GM18519 (cell line): ENCODE measurements around the gene P2RY6.
A peak's percentile ranks its signal among the peaks of the same experiment; 100 is the strongest.

ENCODE experiments used
- ATAC-seq: cut with Tn5 transposase; IDR thresholded peaks from one replicate; pipeline ENCODE4 v1.9.1; 2021; ENCODE audit warnings: mild to moderate bottlenecking, moderate library complexity; ENCODE audit not compliant: unreplicated experiment, low FRiP score

P2RY6 gene

DNA sequence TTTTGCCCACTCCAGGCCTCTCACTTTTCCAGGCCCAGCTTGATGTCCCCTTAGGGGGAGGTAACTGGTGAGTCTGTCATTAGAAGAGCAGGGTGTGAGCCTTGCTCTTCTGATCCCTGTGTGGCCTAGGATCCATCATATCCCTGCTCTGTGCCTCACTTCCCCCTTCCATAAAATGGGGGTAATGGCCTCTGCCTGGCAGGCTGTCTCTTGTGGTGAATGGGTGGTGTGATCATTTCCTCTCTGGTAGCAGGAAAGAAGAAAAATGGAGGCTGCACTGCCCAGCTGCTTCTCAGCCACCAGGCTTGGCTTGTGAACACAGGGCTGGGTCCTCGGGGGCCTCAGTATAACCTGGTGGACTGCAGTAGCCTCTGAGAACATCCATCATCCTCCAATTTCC is 41.5 kb downstream of the P2RY6 start:
- no peak for ATAC-seq

DNA sequence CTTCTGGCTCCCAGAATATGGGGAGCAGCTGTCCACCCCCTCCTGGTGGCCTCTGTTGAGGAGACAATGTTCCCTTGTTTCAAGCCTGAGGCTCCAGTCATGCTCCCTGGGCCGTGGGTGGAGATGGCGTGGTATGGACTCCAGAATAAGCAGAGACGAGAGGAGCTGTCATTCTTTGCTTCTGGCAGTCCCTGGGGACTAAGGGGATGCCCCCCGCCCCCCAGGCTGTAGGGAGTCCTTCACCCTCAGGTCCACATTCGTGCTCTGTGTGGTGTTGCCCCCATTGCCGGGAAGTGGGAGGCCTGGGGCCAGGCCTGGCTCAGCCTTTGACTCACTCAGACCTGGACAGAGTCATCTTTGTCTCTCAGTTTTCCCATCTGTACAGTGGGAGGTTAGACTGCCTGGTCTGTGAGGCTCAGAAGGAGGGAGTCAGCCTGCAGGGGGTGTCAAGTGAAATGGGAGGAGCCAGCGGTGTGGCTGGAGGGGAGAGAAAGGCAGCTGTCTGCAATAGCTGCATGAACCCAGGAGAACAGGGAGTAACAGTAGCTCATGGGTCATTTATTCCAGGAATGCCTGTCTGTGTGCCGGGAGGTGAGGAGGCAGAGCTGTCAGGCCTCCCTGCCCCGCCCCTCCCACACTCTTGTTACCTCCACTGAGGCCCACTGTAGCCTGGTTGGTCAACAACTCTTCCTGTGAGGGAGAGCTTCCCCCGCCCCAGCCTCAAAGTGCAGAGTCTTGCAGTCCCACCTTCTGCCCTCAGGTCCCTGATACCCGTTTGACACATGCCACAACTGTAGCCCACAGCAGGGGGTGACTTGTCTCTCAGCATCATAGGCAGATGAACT is 42.2 kb downstream of the P2RY6 start:
- no peak for ATAC-seq

DNA sequence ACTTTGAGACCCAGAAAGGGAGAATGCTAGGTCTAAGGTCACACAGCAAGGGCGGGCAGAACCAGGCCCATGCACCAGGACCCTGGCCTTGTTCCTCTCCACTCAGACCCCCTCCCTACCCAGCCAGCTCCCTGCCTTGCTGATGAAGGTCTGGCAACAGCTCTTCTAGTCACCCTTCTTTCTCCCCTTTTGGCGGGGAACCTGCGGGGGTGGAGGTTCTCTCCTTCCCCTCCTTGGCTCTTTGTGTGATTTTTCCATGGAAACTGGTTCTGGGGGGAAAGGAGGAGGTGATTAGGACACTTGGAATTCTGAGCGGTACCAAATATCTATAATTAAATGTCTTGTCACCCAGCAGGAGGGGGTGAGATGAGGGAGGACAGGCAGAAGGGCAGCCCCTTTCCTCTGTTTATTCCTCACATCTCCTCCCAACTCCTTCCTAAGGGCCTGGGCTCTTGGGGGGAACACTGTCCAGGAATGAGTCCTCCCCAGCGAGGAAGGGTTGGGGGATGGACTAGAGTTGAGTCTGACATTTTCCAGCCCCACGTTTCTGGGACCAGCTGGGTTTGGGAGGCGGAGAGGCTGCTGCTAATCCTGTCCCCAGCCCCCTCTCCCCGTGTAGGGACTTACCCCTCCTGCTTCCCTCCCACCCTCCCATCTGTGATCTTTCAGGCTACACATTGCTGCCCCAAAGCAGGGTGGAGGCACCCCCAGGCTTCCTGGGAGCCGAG is 43.3 kb downstream of the P2RY6 start:
- ATAC-seq, result no peak

DNA sequence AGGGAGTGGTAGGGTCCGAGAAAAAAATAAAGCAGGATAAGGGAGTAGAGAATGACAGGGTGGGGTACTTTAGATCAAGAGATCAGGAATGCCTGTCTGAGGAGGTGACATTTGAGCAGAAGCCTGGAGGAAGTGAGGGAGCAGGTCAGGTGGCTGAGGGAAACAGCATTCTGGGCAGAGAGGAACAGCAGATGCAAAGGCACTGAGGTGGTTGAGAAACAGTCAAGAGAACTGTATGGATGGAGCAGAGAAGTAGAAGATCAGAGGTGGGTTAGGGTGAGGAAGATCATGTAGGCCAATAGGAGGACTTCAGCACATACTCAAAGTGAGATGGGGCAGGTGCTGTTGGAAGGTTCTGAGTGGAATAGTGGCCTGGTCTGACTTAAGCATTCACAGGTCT is 44.3 kb downstream of the P2RY6 start:
- ATAC-seq, result no peak

DNA sequence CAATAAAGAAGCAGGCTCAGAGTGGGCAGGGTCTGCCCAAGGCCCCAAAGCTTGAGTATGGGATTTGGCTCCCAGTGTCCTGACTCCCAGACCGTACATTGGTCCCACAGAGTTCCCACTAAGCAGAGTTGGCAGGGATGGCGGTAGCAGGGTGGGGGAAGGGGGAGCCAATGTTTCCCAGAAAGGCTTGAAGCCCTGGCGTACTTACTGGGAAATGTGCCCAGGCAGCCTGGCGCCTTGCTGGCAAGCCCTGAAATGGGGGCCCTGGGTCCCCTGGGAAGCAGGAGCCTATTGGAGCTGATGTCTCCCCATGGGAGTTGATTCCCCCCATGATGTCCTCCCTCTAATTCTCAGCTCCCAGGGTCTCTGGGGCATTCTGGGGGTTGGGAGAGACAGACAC is 45.2 kb downstream of the P2RY6 start:
- ATAC-seq, result no peak

DNA sequence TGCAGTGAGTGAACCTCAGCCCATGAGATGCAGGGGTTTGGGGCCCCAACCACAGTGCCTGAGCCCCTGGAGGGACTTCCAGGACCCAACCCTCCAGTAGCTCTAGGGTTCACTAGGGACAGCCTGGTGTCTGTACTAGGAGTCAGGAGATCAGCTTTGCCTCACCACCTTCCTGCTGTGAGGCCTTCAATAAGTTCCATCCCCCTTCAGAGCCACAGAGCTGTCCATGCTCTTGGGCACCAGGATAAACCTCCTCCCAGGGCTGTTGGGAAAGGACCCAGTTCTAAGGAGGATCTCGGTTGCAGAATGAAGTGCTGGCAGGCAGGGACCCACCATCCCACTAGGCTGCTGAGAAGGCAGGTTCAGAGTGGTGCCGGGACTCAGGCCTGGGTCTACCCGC is 45.7 kb downstream of the P2RY6 start:
- ATAC-seq, result no peak

DNA sequence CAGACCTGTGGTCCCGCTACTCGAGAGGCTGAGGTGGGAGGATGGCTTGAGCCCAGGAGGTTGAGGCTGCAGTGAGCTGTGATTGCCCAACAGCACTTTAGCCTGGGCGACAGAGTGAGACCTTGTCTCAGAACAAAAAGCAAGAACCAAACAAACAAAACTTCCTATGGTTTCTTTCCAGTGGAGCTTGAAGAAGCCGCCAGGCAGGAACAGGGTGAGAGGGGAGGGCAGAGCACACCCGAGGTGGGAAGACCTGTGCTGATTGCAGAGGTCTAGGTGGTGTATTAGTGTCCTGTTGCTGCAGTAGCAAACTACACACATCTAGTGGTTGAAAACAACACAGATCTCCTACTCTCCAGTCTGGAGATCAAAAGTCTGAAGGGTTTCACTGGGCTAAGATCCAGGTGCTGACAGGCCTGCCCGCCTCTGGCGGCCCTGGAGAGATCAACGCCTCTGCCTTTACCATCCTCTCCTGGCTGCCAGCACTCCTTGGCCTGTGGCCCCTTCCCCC is 46.4 kb downstream of the P2RY6 start:
- no peak for ATAC-seq

DNA sequence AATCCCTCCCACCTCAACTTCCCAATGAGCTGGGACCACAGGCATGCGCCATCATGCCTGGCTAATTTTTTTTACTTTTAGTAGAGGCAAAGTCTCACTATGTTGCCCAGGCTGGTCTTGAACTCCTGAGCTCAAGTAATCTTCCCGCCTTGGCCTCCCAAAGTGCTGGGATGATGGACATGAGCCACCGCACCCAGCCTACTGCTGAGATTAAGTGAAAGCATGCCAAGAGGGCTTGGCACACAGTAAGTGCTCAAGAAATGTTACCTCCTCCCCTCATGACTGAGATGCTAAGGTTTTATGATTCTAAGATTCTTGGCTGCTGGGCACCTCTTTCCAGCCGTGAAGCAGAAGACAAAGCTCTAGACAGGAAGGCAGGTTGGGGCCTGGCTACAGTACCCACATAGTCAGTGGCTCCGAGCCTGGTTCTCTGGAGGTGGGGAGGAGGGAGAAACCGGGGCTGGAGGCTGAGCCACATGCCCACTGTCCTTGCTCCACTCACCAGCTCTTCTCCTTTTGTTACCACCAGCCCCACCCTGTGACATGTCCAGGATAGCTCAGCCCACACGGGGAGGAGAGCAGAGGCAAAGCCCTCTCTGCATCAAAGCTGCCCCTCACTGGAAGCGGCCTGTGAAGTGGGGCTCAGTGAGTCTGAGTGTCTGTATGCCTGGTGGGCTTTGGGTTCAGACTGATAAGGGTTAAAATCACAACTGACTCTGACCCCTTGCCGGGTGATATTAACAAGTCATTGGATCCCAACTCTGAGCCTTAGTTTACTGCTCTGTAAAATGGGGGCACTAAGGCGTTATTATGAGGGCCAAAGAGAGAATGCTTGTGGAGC is 48.8 kb downstream of the P2RY6 start:
- ATAC-seq, result no peak

DNA sequence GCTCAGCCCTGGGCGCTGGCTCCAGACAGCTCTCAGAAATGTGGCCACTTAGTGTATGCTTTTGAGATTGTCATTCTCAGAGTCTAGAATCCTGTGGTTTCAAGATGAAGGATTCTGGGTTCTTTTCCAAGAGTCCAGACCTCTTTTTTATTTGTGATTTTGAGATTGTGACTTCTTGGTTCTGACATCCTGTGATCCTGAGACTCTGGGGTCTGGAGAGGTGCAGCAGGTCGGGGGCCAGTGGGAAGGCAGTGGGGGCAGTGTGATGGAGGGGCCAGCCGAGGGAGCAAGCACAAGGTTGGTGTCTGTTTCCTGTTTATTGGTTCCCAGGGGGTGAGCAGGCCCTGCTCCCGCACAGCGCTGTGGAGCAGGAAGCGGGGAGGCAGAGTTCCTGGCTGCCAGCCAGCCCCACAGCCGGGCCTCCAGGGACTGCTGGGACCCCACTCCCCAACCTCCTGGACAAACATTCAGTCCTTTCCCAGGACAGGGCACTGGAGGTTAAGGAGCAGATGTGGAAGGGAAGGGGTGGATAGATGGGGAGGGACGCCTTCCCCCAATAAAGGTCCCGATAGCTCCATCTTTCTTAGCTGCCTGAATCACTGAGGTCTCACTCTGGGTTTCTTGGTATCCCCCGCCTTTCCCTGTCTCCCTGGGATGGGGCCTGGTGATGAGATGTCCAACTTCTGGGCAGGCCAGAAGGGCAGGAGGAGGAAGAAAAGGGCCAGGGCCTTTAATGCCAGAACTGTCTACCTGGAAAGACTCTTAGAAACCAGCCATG is 49.7 kb downstream of the P2RY6 start:
- ATAC-seq, result no peak

DNA sequence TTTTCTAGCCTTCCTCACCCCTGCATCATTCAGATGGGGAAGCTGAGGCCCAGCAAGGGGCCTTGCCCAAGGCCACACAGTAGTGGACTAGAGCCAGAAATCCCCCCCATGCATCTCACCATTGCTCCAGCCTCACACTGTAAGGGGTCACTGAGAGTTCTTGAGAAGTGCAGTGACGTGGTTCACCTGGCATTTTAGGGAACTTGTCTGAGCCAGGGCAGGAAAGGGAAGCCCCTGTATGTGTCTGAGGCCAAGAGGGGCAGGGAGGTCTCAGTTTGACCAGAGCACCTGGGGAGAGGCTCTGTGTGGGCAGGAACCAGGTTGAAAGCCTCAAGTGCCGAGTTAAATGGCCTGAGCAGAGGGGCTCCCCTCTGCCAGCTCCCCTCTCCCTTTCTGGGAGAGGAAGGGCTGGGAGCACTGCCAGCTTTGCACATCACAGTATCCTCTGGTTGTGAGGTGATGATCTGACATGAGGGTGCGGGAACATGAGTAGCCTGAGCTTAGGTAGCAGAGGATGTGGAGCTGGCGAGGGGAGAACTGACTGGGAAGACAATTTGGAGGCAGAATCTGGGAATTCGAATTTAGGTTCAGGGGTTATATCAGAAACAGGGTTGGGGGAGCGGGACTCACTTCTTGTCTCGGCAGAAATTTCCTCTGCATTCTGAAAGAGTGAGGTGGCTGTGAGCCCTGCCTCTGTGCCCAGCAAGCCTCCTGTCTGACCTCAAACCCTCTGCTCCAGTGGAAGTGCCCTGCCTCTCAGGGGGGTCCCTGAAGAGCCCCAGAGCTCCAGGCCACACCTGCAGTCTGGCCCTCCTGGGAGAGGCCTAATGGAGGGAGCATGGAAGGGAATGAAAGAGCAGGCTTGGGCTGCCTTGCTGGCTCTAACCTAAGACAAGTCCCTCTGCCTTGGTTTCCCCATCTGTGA is 50.5 kb downstream of the P2RY6 start:
- ATAC-seq, result no peak

DNA sequence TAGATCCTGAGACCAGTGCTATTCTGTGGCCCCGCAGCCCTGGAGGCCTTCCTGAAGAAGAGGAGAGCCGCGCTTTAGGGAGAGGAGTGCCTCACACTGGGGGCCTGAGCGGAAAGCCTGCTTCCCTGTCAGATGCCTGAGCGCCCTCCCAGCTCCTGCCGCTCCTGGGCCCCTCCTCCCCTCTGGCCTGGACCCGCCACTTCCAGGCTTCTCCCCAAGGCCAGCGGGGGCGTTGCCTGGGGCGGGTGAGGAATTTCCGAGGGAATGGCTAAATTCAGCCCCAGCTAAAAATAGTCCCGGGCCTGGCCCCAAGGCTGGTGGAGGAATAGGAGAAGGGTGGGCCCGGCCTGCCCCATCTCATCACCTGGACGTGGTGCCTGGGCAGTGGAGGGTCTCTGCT is 51.3 kb downstream of the P2RY6 start:
- no peak for ATAC-seq

DNA sequence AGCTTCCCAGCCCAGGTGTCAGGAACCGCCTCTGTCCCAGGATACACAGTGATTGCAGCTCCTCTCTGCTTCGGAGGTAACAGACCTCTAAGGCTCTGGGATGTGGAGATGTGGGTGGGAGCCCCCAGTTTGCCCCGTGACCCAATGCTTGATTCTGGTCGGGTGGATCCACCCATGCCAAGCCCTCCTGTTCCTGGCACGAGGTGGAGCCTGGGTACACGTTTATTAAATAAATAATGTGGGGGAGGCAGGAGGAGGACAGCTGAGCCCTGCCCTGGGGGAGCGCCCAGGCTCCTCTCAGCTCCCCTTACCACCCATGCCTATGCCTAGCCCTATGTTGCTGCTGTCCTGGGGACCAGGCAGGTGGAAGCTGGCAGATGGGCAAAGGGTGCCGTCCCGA is 52.0 kb downstream of the P2RY6 start:
- ATAC-seq, result no peak

DNA sequence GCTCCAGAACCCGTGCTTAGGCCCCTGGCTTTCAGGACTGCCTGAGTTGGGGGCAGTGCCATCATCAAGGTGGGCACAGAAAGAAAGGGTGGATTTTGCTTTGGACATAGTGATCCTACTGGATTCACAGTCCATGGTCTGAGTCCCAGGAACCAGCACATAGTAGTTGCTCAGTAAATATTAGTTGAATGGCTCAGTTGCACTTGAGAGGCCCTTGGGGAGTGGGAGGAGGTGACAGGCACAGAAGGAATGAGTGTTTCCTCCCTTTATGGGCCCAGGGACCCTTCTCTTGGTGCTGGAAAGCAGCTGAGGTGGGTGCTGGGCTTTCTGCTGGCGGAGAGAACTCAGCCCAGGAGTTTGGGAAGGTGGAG is 52.5 kb downstream of the P2RY6 start:
- ATAC-seq, result no peak

DNA sequence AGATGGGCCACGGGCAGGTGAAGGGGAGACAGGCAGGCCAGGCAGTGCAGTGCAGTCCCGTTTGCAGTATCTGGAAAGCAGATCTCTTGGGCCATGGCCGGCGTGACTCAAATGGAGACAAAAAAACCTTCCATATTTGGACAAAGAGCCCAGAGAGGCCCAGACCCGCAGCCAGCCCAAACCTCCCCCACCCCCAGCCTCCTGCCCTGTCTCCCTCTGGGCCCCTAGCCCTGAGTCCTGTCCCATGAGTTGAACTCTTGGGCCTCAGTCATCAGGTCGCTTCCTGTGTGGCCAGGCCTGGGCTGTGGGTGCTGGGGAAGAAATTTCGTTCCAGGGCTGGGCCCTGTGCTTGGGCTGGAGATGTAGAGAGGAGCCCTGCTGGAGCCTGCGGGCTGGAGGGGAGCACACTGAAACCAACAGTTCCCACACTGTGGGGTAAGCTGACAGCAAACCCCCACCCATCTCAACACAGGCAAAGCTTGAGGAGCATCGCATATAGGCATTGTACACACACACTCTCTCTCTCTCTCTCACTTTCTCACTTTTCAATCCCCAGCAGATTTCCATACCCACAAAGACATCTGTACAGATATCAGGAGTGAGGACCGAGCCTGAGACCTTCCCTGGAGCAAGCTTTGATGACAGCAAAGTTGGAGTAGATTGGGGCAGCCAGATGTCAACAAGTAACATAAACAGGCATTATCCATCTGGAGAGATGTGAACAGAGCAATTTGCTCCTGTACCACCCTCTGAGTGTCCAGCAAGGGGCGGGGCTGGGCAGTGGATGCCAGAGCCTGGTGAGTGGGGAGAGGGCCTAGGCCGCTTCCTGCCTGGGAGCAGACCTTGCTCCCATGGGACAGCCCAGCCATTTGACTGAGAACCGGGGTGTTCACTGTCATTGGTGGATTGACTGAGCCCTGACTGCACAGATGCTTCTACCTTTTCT is 53.2 kb downstream of the P2RY6 start:
- peak; percentile 44 for ATAC-seq

DNA sequence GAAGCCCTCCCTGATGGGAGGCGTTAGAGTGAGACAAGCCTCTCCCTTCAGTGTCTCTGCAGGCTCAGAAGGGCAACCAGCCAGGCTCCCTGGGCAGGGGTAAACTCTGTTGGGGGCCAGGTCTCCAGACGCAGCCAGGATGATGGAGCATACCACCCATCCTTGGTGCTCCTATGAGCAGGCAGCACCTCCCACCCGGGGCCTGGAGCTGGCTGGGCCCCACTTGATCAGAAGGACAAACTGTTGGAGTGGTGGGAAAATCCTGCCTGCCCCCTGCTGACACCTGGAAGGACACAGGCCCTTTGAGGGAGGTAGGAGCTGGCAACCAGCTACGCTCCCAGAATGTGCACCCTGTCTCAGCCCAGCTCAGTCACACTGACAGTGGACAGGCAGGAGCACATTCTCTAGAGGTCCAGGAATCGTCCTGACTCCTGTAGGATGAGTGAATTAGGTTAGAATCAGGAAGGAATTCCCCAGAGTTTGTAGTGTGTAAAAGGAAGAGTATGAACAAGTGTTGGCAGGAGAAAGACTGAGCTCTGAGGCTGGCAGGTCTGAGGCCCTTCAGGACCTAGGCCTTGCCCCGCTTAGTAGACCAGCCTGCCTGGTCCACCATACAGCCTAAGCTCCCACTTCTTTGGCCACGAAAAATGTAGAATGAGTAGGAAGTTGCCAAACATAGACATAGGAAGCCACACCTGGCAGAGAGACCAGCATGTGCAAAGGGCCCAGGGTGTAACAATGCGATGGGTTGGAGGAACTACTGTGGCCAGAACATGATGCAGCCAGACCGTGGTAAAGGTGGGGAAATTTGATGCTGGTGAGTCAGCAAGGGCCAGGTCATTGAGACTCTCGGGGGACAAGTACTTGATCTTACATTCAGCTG is 55.0 kb downstream of the P2RY6 start:
- no peak for ATAC-seq

DNA sequence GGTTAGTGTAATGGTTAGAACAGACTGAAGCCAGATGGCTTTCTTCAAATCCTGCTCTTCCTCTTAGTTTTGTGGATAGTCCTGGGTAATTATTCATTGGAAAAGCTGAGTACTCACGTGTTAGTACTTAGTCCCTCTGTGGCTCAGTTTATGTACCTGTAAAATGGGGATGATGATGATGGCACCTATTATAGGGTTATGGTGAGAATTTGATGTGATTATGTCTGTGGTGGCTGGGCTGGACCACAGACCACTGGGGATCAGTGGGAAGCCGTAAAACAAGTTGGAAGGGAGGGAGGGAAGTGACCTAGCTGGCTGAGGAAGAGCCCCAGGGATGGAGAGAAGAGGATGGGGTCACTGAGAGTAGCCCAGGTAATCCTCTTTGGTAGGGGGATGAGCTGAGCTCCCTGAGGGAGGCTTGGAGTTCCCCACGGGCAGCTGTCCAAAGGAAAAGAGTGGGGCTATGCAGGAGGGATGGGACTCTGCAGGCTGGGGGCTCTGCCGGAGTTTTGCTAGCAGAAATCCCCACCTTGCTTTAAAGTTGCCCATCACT is 55.8 kb downstream of the P2RY6 start:
- no peak for ATAC-seq

DNA sequence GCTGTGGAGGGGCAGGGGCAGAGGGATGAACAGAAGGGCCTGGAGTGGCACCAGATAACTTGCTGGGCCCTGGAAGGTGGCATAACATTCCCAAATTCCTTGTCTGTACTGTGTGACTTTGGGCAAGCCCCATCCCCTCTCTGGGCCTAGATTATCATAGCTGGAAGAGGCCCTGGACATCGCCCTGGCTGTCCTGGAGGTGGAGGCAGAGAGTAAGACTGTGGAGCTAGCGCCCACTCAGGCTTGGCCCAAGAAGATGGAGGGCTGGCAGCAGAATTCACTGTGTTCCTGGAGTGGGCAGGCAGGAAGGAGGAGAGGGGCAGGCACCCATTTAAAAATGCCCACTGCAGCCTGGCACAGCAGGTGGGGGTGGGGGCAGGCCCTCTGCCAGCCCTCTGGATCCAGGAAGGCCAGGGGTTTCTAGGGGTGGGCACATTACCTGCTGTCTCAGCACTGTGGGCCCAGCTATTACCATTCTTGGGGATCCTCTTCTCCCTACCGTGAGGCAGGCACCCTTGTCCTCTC is 58.5 kb downstream of the P2RY6 start:
- no peak for ATAC-seq
